ENCODE measurements around the gene SORCS1.

DNA sequence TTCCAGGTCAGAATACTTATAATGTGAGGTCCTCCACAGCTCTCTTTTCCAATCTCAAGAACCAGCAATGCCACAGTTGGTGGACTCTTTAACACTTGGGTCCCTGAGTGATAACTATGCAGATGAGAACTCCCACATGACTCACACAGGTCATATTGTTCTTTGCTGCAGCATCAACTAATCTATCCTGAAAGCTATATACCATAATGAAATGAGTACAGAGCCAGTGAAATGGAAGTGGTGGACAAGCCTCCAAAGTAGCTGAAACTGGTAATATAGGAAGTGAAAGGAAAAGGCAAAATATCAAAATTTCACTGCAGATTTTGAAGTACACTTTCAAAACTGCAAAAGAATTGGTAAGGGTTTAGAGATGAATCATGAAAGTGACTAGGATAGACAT is 45.6 kb downstream of the SORCS1 start:
- TF ChIP-seq, protein P1, sequence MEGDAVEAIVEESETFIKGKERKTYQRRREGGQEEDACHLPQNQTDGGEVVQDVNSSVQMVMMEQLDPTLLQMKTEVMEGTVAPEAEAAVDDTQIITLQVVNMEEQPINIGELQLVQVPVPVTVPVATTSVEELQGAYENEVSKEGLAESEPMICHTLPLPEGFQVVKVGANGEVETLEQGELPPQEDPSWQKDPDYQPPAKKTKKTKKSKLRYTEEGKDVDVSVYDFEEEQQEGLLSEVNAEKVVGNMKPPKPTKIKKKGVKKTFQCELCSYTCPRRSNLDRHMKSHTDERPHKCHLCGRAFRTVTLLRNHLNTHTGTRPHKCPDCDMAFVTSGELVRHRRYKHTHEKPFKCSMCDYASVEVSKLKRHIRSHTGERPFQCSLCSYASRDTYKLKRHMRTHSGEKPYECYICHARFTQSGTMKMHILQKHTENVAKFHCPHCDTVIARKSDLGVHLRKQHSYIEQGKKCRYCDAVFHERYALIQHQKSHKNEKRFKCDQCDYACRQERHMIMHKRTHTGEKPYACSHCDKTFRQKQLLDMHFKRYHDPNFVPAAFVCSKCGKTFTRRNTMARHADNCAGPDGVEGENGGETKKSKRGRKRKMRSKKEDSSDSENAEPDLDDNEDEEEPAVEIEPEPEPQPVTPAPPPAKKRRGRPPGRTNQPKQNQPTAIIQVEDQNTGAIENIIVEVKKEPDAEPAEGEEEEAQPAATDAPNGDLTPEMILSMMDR (optimal IDR thresholded peaks at IDR 0.05 in 1 of 3, IDR thresholded peaks at IDR 0.05 in 1 of 3, conservative IDR thresholded peaks at IDR 0.05 in 1 of 3; ENCODE audit: extremely low read depth in 1 of 3, insufficient read depth in 2 of 3, low read length in 3 of 3): no peak
- no peak for TF ChIP-seq EZH2 (IDR thresholded peaks at IDR 0.05; ENCODE audit: low read length)

Data from keratinocyte (primary cell).